Right atrium auricular region (tissue), 2 donors: ENCODE data around the gene TRMT11. TPM values are rescaled to one million over a fixed set of nuclear protein-coding genes. Genes with fewer than 3 reads are reported as not detected.
A peak's percentile ranks its signal among the peaks of the same experiment; 100 is the strongest.

ENCODE experiments used
- DNase-seq: peaks from one replicate; pipeline ENCODE4 v3.0.0-alpha.2; 2019; ENCODE audit warnings: low spot score
- H3K27ac ChIP-seq, 2 donors: fragments of 200-600 bp; sonication (generic); 1 replicate in 1 of 2; 2 replicates in 1 of 2; pipeline ENCODE4 v1.5.1; 2016 to 2019
- H3K27me3 ChIP-seq, 2 donors: fragments of 200-600 bp; sonication (generic); one replicate each; pipeline versions ENCODE4 v1.5.1 to v1.6.0; 2017 to 2019
- H3K36me3 ChIP-seq: fragments of 200-600 bp; sonication (generic); one replicate; pipeline ENCODE4 v1.5.1; 2016
- H3K4me1 ChIP-seq, 2 donors: fragments of 200-600 bp; sonication (generic); one replicate each; pipeline versions ENCODE4 v1.5.1 to v1.6.0; 2017 to 2019
- H3K4me3 ChIP-seq, 2 donors: fragments of 200-600 bp; sonication (generic); 1 replicate in 1 of 2; 2 replicates in 1 of 2; pipeline ENCODE4 v1.5.1; 2017 to 2019; ENCODE audit warnings: mild to moderate bottlenecking in 1 of 2, moderate library complexity in 1 of 2
- H3K9me3 ChIP-seq, 2 donors: fragments of 200-600 bp; sonication (generic); one replicate each; pipeline ENCODE4 v1.5.1; 2019
- total RNA-seq, 2 donors: library from RNA; depleted of rRNA; stranded (reverse); fragments of >200 nt; gene quantifications; one replicate each; pipeline ENCODE4 v1.1.0, GENCODE V29; 2016
- TF ChIP-seq, protein P1 (sequence below), 2 donors: fragments of 200-600 bp; sonication (generic); IDR thresholded peaks; one replicate each; pipeline ENCODE4 v1.5.1; 2019; ENCODE audit warnings: antibody characterized with exemption in 2 of 2

TRMT11 gene
- total RNA-seq, 2 donors from 2014 or later = 9.7 to 10.1 TPM

DNA sequence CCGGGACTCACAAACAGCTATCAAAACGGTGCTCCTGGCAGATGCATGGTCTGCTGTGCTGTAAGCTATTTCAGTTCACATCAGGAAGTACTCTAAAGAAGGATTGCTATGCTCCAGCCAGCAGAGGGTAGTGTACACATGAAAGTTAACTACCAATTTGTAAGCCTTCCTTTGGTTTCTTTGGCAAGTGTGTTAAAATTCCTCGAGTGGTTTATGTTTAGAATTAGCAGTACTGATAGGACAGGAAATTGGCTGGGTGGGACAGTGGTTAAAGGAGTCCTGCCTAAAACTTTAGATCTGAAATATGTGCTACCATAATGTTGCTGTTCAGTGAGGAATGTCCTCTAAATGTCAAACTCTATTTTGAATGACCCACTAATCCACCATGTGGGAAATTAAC, 47.4 kb downstream of the TRMT11 start:
- Histone ChIP-seq H3K9me3 (no peaks in the 10 kb centered on the region), H3K27ac (no peak overlapping the region), H3K4me1 (peaks cover 0 to 10% of the 10 kb centered on the region in 2 donors), H3K27me3 (no peaks in the 10 kb centered on the region), H3K4me3 (no peak overlapping the region), H3K36me3 (no peaks in the 10 kb centered on the region)
- DNase-seq = no peak
- TF ChIP-seq, protein P1, sequence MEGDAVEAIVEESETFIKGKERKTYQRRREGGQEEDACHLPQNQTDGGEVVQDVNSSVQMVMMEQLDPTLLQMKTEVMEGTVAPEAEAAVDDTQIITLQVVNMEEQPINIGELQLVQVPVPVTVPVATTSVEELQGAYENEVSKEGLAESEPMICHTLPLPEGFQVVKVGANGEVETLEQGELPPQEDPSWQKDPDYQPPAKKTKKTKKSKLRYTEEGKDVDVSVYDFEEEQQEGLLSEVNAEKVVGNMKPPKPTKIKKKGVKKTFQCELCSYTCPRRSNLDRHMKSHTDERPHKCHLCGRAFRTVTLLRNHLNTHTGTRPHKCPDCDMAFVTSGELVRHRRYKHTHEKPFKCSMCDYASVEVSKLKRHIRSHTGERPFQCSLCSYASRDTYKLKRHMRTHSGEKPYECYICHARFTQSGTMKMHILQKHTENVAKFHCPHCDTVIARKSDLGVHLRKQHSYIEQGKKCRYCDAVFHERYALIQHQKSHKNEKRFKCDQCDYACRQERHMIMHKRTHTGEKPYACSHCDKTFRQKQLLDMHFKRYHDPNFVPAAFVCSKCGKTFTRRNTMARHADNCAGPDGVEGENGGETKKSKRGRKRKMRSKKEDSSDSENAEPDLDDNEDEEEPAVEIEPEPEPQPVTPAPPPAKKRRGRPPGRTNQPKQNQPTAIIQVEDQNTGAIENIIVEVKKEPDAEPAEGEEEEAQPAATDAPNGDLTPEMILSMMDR (IDR thresholded peaks at IDR 0.05) = peak; percentile 22 to 71

DNA sequence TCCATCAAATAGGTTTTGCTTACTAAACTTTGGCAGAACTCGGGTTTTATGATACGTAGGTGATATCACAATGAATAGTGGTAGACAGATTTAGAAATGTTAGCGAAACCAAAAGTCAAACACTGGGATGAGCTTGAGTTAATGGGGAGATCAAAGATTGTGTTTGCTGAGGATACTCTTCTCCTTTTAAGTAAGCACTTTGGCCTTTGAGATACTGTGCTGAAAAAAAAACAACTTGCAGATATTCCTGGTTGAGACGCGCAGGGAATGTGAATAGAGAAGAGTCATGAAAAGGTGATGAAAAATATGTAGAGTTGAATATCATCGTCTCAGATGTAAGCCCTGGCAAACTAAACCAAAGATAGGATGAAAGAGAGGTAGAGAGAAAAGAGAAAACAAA, 48.3 kb downstream of the TRMT11 start:
- Histone ChIP-seq H3K27me3 (no peaks in the 10 kb centered on the region), H3K9me3 (no peaks in the 10 kb centered on the region), H3K4me1 (peaks cover 0 to 10% of the 10 kb centered on the region in 2 donors), H3K4me3 (no peak overlapping the region), H3K36me3 (no peaks in the 10 kb centered on the region), H3K27ac (no peak overlapping the region)
- DNase-seq = no peak
- TF ChIP-seq, protein P1 (IDR thresholded peaks at IDR 0.05) = no peak

DNA sequence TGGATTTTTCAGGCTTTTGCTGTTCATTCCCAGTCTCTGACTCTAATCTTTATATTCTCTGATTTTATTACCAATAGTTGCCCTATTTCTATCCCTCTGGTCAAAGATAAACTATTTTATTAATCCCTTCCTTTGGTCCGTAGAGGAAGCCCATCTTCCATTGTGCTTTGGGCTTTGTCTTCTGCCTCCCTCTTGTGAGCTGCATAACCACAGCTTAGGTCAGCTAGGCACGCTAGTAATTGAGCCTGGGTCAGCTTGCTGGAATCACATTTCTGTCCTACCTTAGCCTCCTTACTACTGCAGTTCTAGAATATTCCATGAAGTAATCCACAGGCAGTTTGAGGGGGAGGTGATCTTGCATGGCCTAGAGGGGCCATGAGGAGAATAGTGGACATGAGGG, 49.4 kb downstream of the TRMT11 start:
- DNase-seq = no peak
- Histone ChIP-seq H3K9me3 (no peaks in the 10 kb centered on the region), H3K27me3 (no peaks in the 10 kb centered on the region), H3K4me1 (peaks cover 0 to 6% of the 10 kb centered on the region in 2 donors), H3K36me3 (peaks cover 5% of the 10 kb centered on the region), H3K27ac (no peak overlapping the region), H3K4me3 (no peak overlapping the region)
- TF ChIP-seq, protein P1 (IDR thresholded peaks at IDR 0.05) = no peak

DNA sequence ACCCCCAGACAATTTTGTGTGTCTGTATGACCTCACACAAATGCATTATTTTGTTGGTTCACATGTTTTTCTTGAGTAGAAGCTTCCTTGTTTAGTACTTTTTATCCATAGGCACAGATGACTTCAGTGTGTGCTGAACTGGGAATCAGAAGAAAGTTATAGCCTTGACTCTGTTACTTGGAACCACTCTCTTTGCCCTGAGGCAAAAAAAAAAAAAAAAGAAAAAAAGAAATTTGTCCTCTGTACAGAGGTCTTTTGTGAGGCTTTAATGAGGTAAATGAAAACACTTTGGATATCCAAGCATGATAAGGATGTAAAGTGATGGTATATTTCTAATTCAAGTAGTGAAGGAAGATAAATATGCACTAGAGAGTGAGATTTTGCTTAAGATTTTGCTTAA, 51.9 kb downstream of the TRMT11 start:
- H3K27me3 ChIP-seq = no peaks in the 10 kb centered on the region
- H3K36me3 ChIP-seq = peaks cover 9% of the 10 kb centered on the region
- H3K4me1 ChIP-seq = peaks cover 0 to 6% of the 10 kb centered on the region in 2 donors
- no peak overlapping the region for H3K4me3 ChIP-seq
- H3K9me3 ChIP-seq = no peaks in the 10 kb centered on the region
- no peak overlapping the region for H3K27ac ChIP-seq
- no peak for DNase-seq
- TF ChIP-seq, protein P1 (IDR thresholded peaks at IDR 0.05) = no peak

DNA sequence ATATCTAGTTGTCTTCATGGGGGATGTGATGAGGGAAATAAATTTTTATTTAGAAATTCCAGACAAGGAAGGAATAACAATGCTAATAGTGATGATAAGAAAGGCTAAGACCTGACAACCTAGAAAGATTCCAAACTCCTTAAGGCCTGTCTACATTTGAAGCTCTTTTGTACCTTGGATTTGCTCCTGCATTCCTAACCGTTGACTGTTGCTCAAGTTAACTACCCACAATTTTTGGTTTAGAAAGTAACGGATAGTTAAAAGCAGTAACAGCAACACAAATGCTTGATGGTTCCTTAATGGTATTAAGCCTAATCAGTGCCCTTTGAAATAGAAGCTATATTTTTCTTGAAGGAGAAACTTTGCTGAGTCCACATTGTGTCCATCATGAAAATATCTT, 52.9 kb downstream of the TRMT11 start:
- no peak for DNase-seq
- Histone ChIP-seq H3K9me3 (peaks cover 0 to 3% of the 10 kb centered on the region in 2 donors), H3K36me3 (peaks cover 9% of the 10 kb centered on the region), H3K4me1 (peaks cover 0 to under 1% of the 10 kb centered on the region in 2 donors), H3K27ac (no peak overlapping the region), H3K27me3 (no peaks in the 10 kb centered on the region), H3K4me3 (no peak overlapping the region)
- TF ChIP-seq, protein P1 (IDR thresholded peaks at IDR 0.05) = no peak

DNA sequence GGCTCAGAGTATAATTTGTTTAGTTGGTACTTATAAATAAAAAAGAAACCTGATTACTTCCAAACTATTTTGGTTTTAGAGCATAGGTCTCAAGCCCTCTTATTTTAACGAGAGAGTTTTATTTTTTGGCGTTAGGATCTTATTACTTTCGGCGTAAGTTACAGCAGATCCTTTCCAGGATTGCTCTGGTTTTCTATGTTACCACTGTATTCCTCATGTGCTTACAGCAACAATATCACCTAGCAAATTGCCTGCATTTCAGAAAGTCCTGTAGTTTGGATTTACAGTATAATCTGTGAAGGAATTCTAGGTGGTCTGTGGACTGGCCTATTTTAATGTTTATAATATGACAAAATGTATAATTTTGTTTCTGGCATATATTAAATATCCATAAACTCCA, 54.1 kb downstream of the TRMT11 start:
- TF ChIP-seq, protein P1 (IDR thresholded peaks at IDR 0.05) = no peak
- no peak for DNase-seq
- no peak overlapping the region for H3K27ac ChIP-seq
- H3K4me1 ChIP-seq = no peaks in the 10 kb centered on the region
- H3K27me3 ChIP-seq = no peaks in the 10 kb centered on the region
- peaks cover 9% of the 10 kb centered on the region for H3K36me3 ChIP-seq
- H3K4me3 ChIP-seq = no peak overlapping the region
- H3K9me3 ChIP-seq = peaks cover 0 to 8% of the 10 kb centered on the region in 2 donors
